Thyroid gland (tissue), 4 donors: Measurements from ENCODE around the gene SREBF1. TPM values are rescaled to one million over a fixed set of nuclear protein-coding genes. Genes with fewer than 3 reads are reported as not detected.

ENCODE experiments used
- DNase-seq, 2 donors: peaks; one replicate each; pipeline ENCODE4 v3.0.0-alpha.2; 2019
- H3K27ac ChIP-seq, 3 donors: fragments of 200-600 bp; sonication (generic); 1 replicate in 2 of 3; 2 replicates in 1 of 3; pipeline ENCODE4 v1.5.1; 2016 to 2019; ENCODE audit warnings: mild to moderate bottlenecking in 1 of 3, moderate library complexity in 1 of 3
- H3K27me3 ChIP-seq: fragments of 200-600 bp; sonication (generic); one replicate; pipeline ENCODE4 v1.5.1; 2019
- H3K36me3 ChIP-seq, 2 donors: fragments of 200-600 bp; sonication (generic); one replicate each; pipeline ENCODE4 v1.5.1; 2016 to 2019
- H3K4me1 ChIP-seq, 2 donors: fragments of 200-600 bp; sonication (generic); one replicate each; pipeline ENCODE4 v1.5.1; 2017 to 2019
- H3K4me3 ChIP-seq, 3 donors: fragments of 200-600 bp; sonication (generic); replicated peaks in 1 of 3; 1 replicate in 2 of 3; 2 replicates in 1 of 3; pipeline ENCODE4 v1.5.1; 2016; ENCODE audit warnings: mild to moderate bottlenecking in 1 of 3
- H3K9me3 ChIP-seq: fragments of 200-600 bp; sonication (generic); one replicate; pipeline ENCODE4 v1.5.1; 2017
- CTCF ChIP-seq, 6 experiments: fragments of 200-600 bp in 3 of 6; fragments of 450-650 bp in 3 of 6; sonication (generic) in 3 of 6; IDR thresholded peaks; one replicate each; pipeline ENCODE4 v1.5.1; 2016 to 2019; ENCODE audit warnings: antibody characterized with exemption in 6 of 6, mild to moderate bottlenecking in 2 of 6, inconsistent platforms in 1 of 6, moderate library complexity in 1 of 6
- POLR2A ChIP-seq, 2 donors: fragments of 450-650 bp; IDR thresholded peaks; one replicate each; pipeline ENCODE4 v1.6.1; 2017; ENCODE audit warnings: antibody characterized with exemption in 2 of 2, mild to moderate bottlenecking in 2 of 2, moderate library complexity in 1 of 2
- WGBS, 2 donors: methylation state at CpG; one replicate each; pipeline ENCODE4 v1.1.5; 2017; 5-methylcytosine and 5-hydroxymethylcytosine counted together
- intact Hi-C: fragments of 100-400 bp; cut with DNase I; formaldehyde crosslinking; loops from one replicate; pipeline ENCODE4 v1.15.1; 2023
- total RNA-seq, 4 donors: library from RNA; depleted of rRNA; stranded (reverse); fragments of >200 nt; gene quantifications; one replicate each; pipeline ENCODE4 v1.2.3, GENCODE V29; 2016

SREBF1 gene
- total RNA-seq, 4 donors from 2014 or later: 44.6 to 89.4 (median 63.0) TPM

- Histone ChIP-seq H3K9me3 (no peaks in the 10 kb centered on the region), H3K36me3 (peaks cover 30 to 34% of the 10 kb centered on the region in 2 donors), H3K4me1 (no peaks in the 10 kb centered on the region), H3K4me3 (no peak overlapping the region), H3K27me3 (no peaks in the 10 kb centered on the region), H3K27ac (no peak overlapping the region)
- WGBS, 2 donors: 95% methylated on average over 4 to 6 of the region's 12 CpGs
- no peak for DNase-seq
- intact Hi-C loops: no loop called here
- TF ChIP-seq CTCF (IDR thresholded peaks at IDR 0.05) (no peak), POLR2A (IDR thresholded peaks at IDR 0.05) (no peak)
Measured at GRCh38 chr17:17800504-17801021, 36.2 kb downstream of the SREBF1 start.

GRCh38 chr17:17798573-17799255, 38.1 kb downstream of the SREBF1 start:
- DNase-seq: no peak
- H3K27me3 ChIP-seq: no peaks in the 10 kb centered on the region
- peaks cover 29 to 46% of the 10 kb centered on the region in 2 donors for H3K36me3 ChIP-seq
- no peak overlapping the region for H3K4me3 ChIP-seq
- no peaks in the 10 kb centered on the region for H3K4me1 ChIP-seq
- 87 to 94% methylated on average over 9 to 16 of the region's 16 CpGs for WGBS, 2 donors
- H3K27ac ChIP-seq: no peak overlapping the region
- intact Hi-C loops: no loop called here
- H3K9me3 ChIP-seq: no peaks in the 10 kb centered on the region
- TF ChIP-seq CTCF (IDR thresholded peaks at IDR 0.05) (no peak), POLR2A (IDR thresholded peaks at IDR 0.05) (no peak)

GRCh38 chr17:17798010-17798556, 38.7 kb downstream of the SREBF1 start:
- Histone ChIP-seq H3K27me3 (no peaks in the 10 kb centered on the region), H3K4me1 (peaks cover 3 to 5% of the 10 kb centered on the region in 2 donors), H3K4me3 (no peak overlapping the region), H3K27ac (no peak overlapping the region), H3K9me3 (no peaks in the 10 kb centered on the region), H3K36me3 (peaks cover 28 to 41% of the 10 kb centered on the region in 2 donors)
- WGBS, 2 donors: 94 to 97% methylated on average over 6 to 23 of the region's 25 CpGs
- intact Hi-C loops: no loop called here
- DNase-seq: no peak
- no peak for TF ChIP-seq POLR2A (IDR thresholded peaks at IDR 0.05)
- TF ChIP-seq CTCF (IDR thresholded peaks at IDR 0.05): no peak

- intact Hi-C loops: no loop called here
- Histone ChIP-seq H3K27me3 (no peaks in the 10 kb centered on the region), H3K9me3 (no peaks in the 10 kb centered on the region), H3K4me3 (no peak overlapping the region), H3K36me3 (peaks cover 28 to 41% of the 10 kb centered on the region in 2 donors), H3K4me1 (peaks cover 3 to 11% of the 10 kb centered on the region in 2 donors), H3K27ac (no peak overlapping the region)
- TF ChIP-seq POLR2A (IDR thresholded peaks at IDR 0.05) (no peak), CTCF (IDR thresholded peaks at IDR 0.05) (no peak)
- 95 to 97% methylated on average over 19 to 26 of the region's 30 CpGs for WGBS, 2 donors
- no peak for DNase-seq
Measured at GRCh38 chr17:17797119-17797809, 39.5 kb downstream of the SREBF1 start.

- H3K27ac ChIP-seq: no peak overlapping the region
- peaks cover 28 to 41% of the 10 kb centered on the region in 2 donors for H3K36me3 ChIP-seq
- intact Hi-C loops: no loop called here
- TF ChIP-seq POLR2A (IDR thresholded peaks at IDR 0.05) (no peak), CTCF (IDR thresholded peaks at IDR 0.05) (no peak)
- 92 to 95% methylated on average over 9 to 13 of the region's 13 CpGs for WGBS, 2 donors
- H3K27me3 ChIP-seq: no peaks in the 10 kb centered on the region
- H3K4me3 ChIP-seq: no peak overlapping the region
- no peak for DNase-seq
- H3K9me3 ChIP-seq: no peaks in the 10 kb centered on the region
- peaks cover 3 to 11% of the 10 kb centered on the region in 2 donors for H3K4me1 ChIP-seq
Measured at GRCh38 chr17:17796787-17797061, 40.1 kb downstream of the SREBF1 start.
